Body of pancreas (tissue), 4 donors: Measurements from ENCODE around the gene QRFPR.

Source experiments
- CTCF ChIP-seq, 7 experiments: fragments of 450-650 bp in 4 of 7; fragments of 200-600 bp in 3 of 7; sonication (generic) in 3 of 7; IDR thresholded peaks; one replicate each; pipeline ENCODE4 v1.5.1; 2016 to 2019; ENCODE audit warnings: antibody characterized with exemption in 7 of 7
- POLR2A ChIP-seq, 3 donors: fragments of 450-650 bp; IDR thresholded peaks; one replicate each; pipeline ENCODE4 v1.6.1; 2016; ENCODE audit warnings: antibody characterized with exemption in 3 of 3, mild to moderate bottlenecking in 2 of 3

DNA sequence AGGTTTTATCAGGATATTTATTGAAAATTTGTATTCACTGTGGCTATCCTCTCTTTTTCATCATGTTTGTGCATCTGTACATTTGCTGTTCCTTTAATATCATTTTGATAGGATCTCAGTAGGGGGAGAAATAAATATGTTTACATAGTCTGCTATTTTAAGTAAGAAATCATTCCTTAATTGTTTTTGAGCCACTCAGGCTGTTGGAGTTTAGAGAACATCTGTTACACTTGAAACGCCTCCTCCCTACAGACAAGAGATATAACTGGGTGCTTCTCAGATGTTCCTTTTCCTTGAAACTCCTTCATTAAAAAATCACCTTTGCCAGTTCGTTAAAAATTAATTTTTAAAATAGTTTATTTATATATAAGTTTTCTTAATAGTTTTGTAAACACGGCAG, 59.4 kb downstream of the QRFPR start:
- TF ChIP-seq POLR2A (IDR thresholded peaks at IDR 0.05) (no peak), CTCF (IDR thresholded peaks at IDR 0.05) (no peak)
